ENCODE results near the gene KRT9.
"Not testable (repeated sequence)": the region's sequence is repeated elsewhere in the genome, so short reads cannot be mapped to it uniquely, and the experiment has no call there.

The KRT9 gene

GRCh38 chr17:41578538-41578937, 6.7 kb upstream of the KRT9 start:
- no peak for DNase-seq

- DNase-seq: not testable (repeated sequence)
These were observed 4.9 kb upstream of the KRT9 start for GRCh38 chr17:41576740-41577139.

- DNase-seq: no peak
These were observed 3.5 kb upstream of the KRT9 start for GRCh38 chr17:41575336-41575735.

GRCh38 chr17:41567317-41567716, 4.5 kb downstream of the KRT9 start:
- no peak for DNase-seq

GRCh38 chr17:41565338-41565737, 6.5 kb downstream of the KRT9 start:
- DNase-seq: no peak

GRCh38 chr17:41563607-41564170, 8.2 kb downstream of the KRT9 start:
- no peak for DNase-seq

- no peak for DNase-seq
These were observed 10.3 kb downstream of the KRT9 start for GRCh38 chr17:41561554-41561953.

GRCh38 chr17:41559548-41559947, 12.3 kb downstream of the KRT9 start:
- DNase-seq: no peak

- DNase-seq: no peak
These were observed 14.9 kb downstream of the KRT9 start for GRCh38 chr17:41556931-41557330.

GRCh38 chr17:41556306-41556705, 15.6 kb downstream of the KRT9 start:
- no peak for DNase-seq

GRCh38 chr17:41555105-41555887, 16.6 kb downstream of the KRT9 start:
- DNase-seq: no peak

GRCh38 chr17:41553987-41554680, 17.7 kb downstream of the KRT9 start:
- no peak for DNase-seq

GRCh38 chr17:41553176-41553575, 18.7 kb downstream of the KRT9 start:
- no peak for DNase-seq

GRCh38 chr17:41552455-41552854, 19.4 kb downstream of the KRT9 start:
- no peak for DNase-seq

- no peak for DNase-seq
These were observed 20.5 kb downstream of the KRT9 start for GRCh38 chr17:41551365-41551764.

GRCh38 chr17:41549596-41550039, 22.2 kb downstream of the KRT9 start:
- no peak for DNase-seq

- DNase-seq: peak; percentile 91
These were observed 22.8 kb downstream of the KRT9 start for GRCh38 chr17:41548844-41549595.

- peak; percentile 84 for DNase-seq
These were observed 23.7 kb downstream of the KRT9 start for GRCh38 chr17:41547921-41548843.

- DNase-seq: no peak
These were observed 24.4 kb downstream of the KRT9 start for GRCh38 chr17:41547378-41547841.

- no peak for DNase-seq
These were observed 25.0 kb downstream of the KRT9 start for GRCh38 chr17:41546819-41547218.

GRCh38 chr17:41545829-41546410, 25.9 kb downstream of the KRT9 start:
- DNase-seq: no peak

- DNase-seq: no peak
These were observed 26.9 kb downstream of the KRT9 start for GRCh38 chr17:41544935-41545334.

Data from stimulated activated CD8-positive, alpha-beta memory T cell treated with anti-CD3 and anti-CD28 coated beads, Interleukin-4, amount 100 ng/mL, for 48 hours (primary cell).